ENCODE measurements around the gene SIRPD.

DNA sequence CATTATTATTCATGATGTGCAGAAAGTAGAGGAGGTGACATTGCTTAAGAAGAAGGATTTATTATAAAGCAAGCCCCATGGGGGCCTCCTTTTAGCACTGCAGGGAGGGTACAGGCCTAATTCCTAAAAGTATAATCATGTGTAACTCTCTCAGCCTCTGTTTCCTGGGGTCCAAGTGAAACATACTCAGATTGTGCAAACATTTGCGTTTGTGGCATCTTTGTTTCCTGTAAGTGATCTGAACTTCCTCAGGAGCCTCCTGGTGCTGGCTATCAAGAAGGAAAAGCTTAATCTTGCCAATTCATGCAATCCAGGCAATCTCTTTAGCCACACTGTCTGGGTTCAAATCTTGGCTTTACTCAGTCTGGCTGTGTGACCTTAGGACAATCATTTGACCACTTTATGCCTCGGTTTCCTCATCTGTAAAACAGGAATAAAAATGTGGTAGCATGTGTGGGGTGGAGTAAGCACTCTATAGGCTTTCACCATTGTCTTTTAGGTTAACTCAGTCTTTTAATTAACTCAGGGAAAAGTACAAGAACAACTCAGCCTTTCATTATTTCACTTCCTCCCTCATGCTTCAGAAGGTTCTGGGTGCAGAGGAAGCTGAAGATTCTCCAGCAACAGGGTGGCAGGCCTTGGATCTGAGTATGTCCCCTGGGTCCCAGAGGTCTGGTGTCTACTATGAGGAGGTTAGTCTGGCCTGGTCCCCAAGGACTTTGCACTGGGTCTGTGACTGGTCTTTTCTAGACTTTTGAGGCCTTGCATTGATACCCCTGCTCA lies 65.5 kb downstream of the SIRPD start:
- TF ChIP-seq, protein P1, sequence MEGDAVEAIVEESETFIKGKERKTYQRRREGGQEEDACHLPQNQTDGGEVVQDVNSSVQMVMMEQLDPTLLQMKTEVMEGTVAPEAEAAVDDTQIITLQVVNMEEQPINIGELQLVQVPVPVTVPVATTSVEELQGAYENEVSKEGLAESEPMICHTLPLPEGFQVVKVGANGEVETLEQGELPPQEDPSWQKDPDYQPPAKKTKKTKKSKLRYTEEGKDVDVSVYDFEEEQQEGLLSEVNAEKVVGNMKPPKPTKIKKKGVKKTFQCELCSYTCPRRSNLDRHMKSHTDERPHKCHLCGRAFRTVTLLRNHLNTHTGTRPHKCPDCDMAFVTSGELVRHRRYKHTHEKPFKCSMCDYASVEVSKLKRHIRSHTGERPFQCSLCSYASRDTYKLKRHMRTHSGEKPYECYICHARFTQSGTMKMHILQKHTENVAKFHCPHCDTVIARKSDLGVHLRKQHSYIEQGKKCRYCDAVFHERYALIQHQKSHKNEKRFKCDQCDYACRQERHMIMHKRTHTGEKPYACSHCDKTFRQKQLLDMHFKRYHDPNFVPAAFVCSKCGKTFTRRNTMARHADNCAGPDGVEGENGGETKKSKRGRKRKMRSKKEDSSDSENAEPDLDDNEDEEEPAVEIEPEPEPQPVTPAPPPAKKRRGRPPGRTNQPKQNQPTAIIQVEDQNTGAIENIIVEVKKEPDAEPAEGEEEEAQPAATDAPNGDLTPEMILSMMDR (IDR thresholded peaks at IDR 0.05; ENCODE audit: low read length) = no peak
- TF ChIP-seq EZH2 (IDR thresholded peaks at IDR 0.05; ENCODE audit: borderline replicate concordance, low read length) = no peak
